CD4-positive, alpha-beta T cell treated with Interleukin-4 for 1 hour (primary cell): ENCODE data around the gene SPG21.

Experiments used
- DNase-seq, 2 donors: peaks; one replicate each; pipeline ENCODE4 v3.0.0-alpha.2; 2020 to 2022

SPG21 gene

GRCh38 chr15:64991536-64992135 is 1.9 kb upstream of the SPG21 start:
- no peak for DNase-seq

- DNase-seq = no peak
These were observed 405 bp upstream of the SPG21 start for GRCh38 chr15:64990168-64990470.

- DNase-seq = no peak
These were observed 2.6 kb downstream of the SPG21 start for GRCh38 chr15:64987136-64987535.

- DNase-seq = no peak
These were observed 4.2 kb downstream of the SPG21 start for GRCh38 chr15:64985366-64986033.

- no peak for DNase-seq
These were observed 7.2 kb downstream of the SPG21 start for GRCh38 chr15:64982472-64982871.

GRCh38 chr15:64981812-64982431 is 7.8 kb downstream of the SPG21 start:
- DNase-seq = no peak

- DNase-seq = no peak
These were observed 10.4 kb downstream of the SPG21 start for GRCh38 chr15:64979252-64979710.

GRCh38 chr15:64975390-64975789 is 14.3 kb downstream of the SPG21 start:
- no peak for DNase-seq

GRCh38 chr15:64970698-64971097 is 19.0 kb downstream of the SPG21 start:
- no peak for DNase-seq

GRCh38 chr15:64969401-64969800 is 20.3 kb downstream of the SPG21 start:
- no peak for DNase-seq

GRCh38 chr15:64961013-64961412 is 28.7 kb downstream of the SPG21 start:
- no peak for DNase-seq

GRCh38 chr15:64960153-64960552 is 29.6 kb downstream of the SPG21 start:
- DNase-seq = no peak

GRCh38 chr15:64959128-64959527 is 30.6 kb downstream of the SPG21 start:
- DNase-seq = no peak

GRCh38 chr15:64954395-64954794 is 35.3 kb downstream of the SPG21 start:
- DNase-seq = no peak

GRCh38 chr15:64951777-64952418 is 37.8 kb downstream of the SPG21 start:
- no peak for DNase-seq

- DNase-seq = no peak
These were observed 38.8 kb downstream of the SPG21 start for GRCh38 chr15:64950888-64951287.

GRCh38 chr15:64949383-64950186 is 40.1 kb downstream of the SPG21 start:
- no peak for DNase-seq

- no peak for DNase-seq
These were observed 40.8 kb downstream of the SPG21 start for GRCh38 chr15:64948916-64949315.

- no peak for DNase-seq
These were observed 42.5 kb downstream of the SPG21 start for GRCh38 chr15:64947211-64947610.

GRCh38 chr15:64944961-64945360 is 44.8 kb downstream of the SPG21 start:
- no peak for DNase-seq

- DNase-seq = no peak
These were observed 46.0 kb downstream of the SPG21 start for GRCh38 chr15:64943512-64944225.

GRCh38 chr15:64942356-64942755 is 47.4 kb downstream of the SPG21 start:
- no peak for DNase-seq

- no peak for DNase-seq
These were observed 51.5 kb downstream of the SPG21 start for GRCh38 chr15:64938192-64938591.
